Endothelial cell of umbilical vein (primary cell): Measurements from ENCODE around the gene PELI3. TPM values are rescaled to one million over a fixed set of nuclear protein-coding genes. Genes with fewer than 3 reads are reported as not detected.
"Not testable (repeated sequence)": the region's sequence is repeated elsewhere in the genome, so short reads cannot be mapped to it uniquely, and the experiment has no call there.

Experiments
- BruUV-seq: library from RNA; stranded (reverse); fragments of 400-500 nt; replicated peaks from 2 replicates; lab custom pipeline; 2021; lab: Mats Ljungman, UMichigan
- CTCF ChIA-PET: fragments of 300-600, 350-600 bp; sonication (Branson Sonifier 250); formaldehyde crosslinking; loops from one replicate; lab custom pipeline; 2021; ENCODE audit warnings: antibody characterized with exemption, inconsistent platforms; lab: Charles Lee
- POLR2A ChIA-PET: fragments of 300-600, 350-600 bp; sonication (Branson Sonifier 250); formaldehyde crosslinking; loops from one replicate; lab custom pipeline; 2021; ENCODE audit warnings: antibody characterized with exemption, inconsistent platforms; lab: Charles Lee
- DNase-seq: peaks from one replicate; pipeline ENCODE4 v3.0.0-alpha.2; 2011; ENCODE audit warnings: low read depth, low spot score
- FAIRE-seq: peaks from 2 replicates; lab custom pipeline; 2011; peaks lifted over from hg19 to GRCh38; lab: Jason Lieb, UNC
- H2AFZ ChIP-seq: 2 replicates; pipeline ENCODE4 v1.6.0; 2012; ENCODE audit warnings: low read depth, low read length, control low read depth, inconsistent platforms
- H3K27ac ChIP-seq: 2 replicates; pipeline ENCODE4 v1.5.1; 2011; ENCODE audit warnings: low read depth, mild to moderate bottlenecking, control low read depth, low read length, moderate library complexity; ENCODE audit not compliant: insufficient read depth
- H3K27me3 ChIP-seq, 2 experiments: 2 replicates each; pipeline versions ENCODE4 v1.6.0 to v1.6.1; 2011; ENCODE audit warnings: low read length in 2 of 2, mixed read lengths in 1 of 2; ENCODE audit not compliant: control insufficient read depth in 2 of 2, insufficient read depth in 2 of 2
- H3K36me3 ChIP-seq, 2 experiments: 2 replicates in 1 of 2; 3 replicates in 1 of 2; pipeline ENCODE4 v1.5.1; 2011; ENCODE audit warnings: low read length in 2 of 2, mild to moderate bottlenecking in 1 of 2, moderate library complexity in 1 of 2; ENCODE audit not compliant: control insufficient read depth in 2 of 2, insufficient read depth in 2 of 2; ENCODE audit errors: extremely low read depth in 1 of 2
- H3K4me1 ChIP-seq: 3 replicates; pipeline ENCODE4 v1.5.1; 2011; ENCODE audit warnings: mild to moderate bottlenecking, low read length; ENCODE audit not compliant: control insufficient read depth, insufficient read depth; ENCODE audit errors: extremely low read depth
- H3K4me2 ChIP-seq: 2 replicates; pipeline ENCODE4 v1.6.1; 2011; ENCODE audit warnings: low read length, control low read depth, mixed read lengths; ENCODE audit not compliant: insufficient read depth
- H3K4me3 ChIP-seq, 3 experiments: fragments of 200-600 bp in 1 of 3; sonication (generic), shearing (Covaris generic) in 1 of 3; replicated peaks in 1 of 3; 2 replicates each; pipeline ENCODE4 v1.5.1; 2011 to 2016; ENCODE audit warnings: control low read depth in 3 of 3, low read length in 3 of 3, mild to moderate bottlenecking in 2 of 3, inconsistent platforms in 1 of 3, low read depth in 1 of 3, moderate library complexity in 1 of 3; ENCODE audit not compliant: insufficient read depth in 1 of 3
- H3K79me2 ChIP-seq: 2 replicates; pipeline ENCODE4 v1.6.0; 2012; ENCODE audit warnings: low read length, inconsistent platforms; ENCODE audit not compliant: control insufficient read depth, insufficient read depth
- H3K9ac ChIP-seq: replicated peaks from 2 replicates; pipeline ENCODE3; 2011; ENCODE audit warnings: low read length, control low read depth; ENCODE audit not compliant: insufficient read depth; ENCODE audit errors: extremely low read depth
- H3K9me1 ChIP-seq: replicated peaks from 3 replicates; pipeline ENCODE4 v1.6.0; 2011; ENCODE audit warnings: mild to moderate bottlenecking, low read length; ENCODE audit not compliant: control insufficient read depth, insufficient read depth; ENCODE audit errors: extremely low read depth
- H3K9me3 ChIP-seq: replicated peaks from 2 replicates; pipeline ENCODE4 v1.5.1; 2012; ENCODE audit warnings: low read length, inconsistent platforms; ENCODE audit not compliant: control insufficient read depth, insufficient read depth
- H4K20me1 ChIP-seq: replicated peaks from 2 replicates; pipeline ENCODE3; 2011; ENCODE audit warnings: mild to moderate bottlenecking, low read length; ENCODE audit not compliant: control insufficient read depth, insufficient read depth; ENCODE audit errors: extremely low read depth
- EZH2 ChIP-seq: IDR thresholded peaks from 2 replicates; pipeline ENCODE4 v1.6.1; 2012; ENCODE audit warnings: borderline replicate concordance, low read depth, mild to moderate bottlenecking, moderate library complexity, low read length, inconsistent platforms; ENCODE audit not compliant: severe bottlenecking
- FOS ChIP-seq: IDR thresholded peaks from 2 replicates; pipeline ENCODE4 v1.6.1; 2011; ENCODE audit warnings: mild to moderate bottlenecking, low read length, moderate library complexity, borderline replicate concordance; ENCODE audit not compliant: insufficient read depth
- GATA2 ChIP-seq: IDR thresholded peaks from 2 replicates; pipeline ENCODE4 v1.7.0; 2011; ENCODE audit warnings: low read depth, mild to moderate bottlenecking, moderate library complexity, mixed read lengths, low read length; ENCODE audit not compliant: insufficient read length, insufficient read depth
- JUN ChIP-seq: IDR thresholded peaks from 2 replicates; pipeline ENCODE4 v1.6.1; 2011; ENCODE audit warnings: borderline replicate concordance, low read depth; ENCODE audit not compliant: insufficient read length, insufficient read depth
- MYC ChIP-seq: IDR thresholded peaks from one replicate; pipeline ENCODE4 v1.6.1; 2011; ENCODE audit warnings: mild to moderate bottlenecking, low read depth, low read length
- POLR2A ChIP-seq: IDR thresholded peaks from 2 replicates; pipeline ENCODE4 v1.6.1; 2012; ENCODE audit warnings: low read depth, mild to moderate bottlenecking, control low read depth, low read length
- POLR2AphosphoS5 ChIP-seq: IDR thresholded peaks from 2 replicates; pipeline ENCODE4 v1.6.1; 2012; ENCODE audit warnings: low read depth, mild to moderate bottlenecking, control low read depth, low read length, moderate library complexity; ENCODE audit not compliant: insufficient read depth
- dilution Hi-C: fragments of 300-500 bp; cut with MboI; formaldehyde crosslinking; loops from one replicate; pipeline ENCODE4 v1.15.0; 2019; ENCODE audit warnings: low sequenced_read_pairs; ENCODE audit not compliant: extremely low pct_ligation_motif_present
- intact Hi-C: fragments of 100-400 bp; cut with micrococcal nuclease; formaldehyde crosslinking; loops from one replicate; pipeline ENCODE4 v1.10.0; 2022
- polyA plus RNA-seq, 4 experiments: library from polyadenylated mRNA; depleted of rRNA in 3 of 4; stranded (reverse) in 3 of 4; unstranded in 1 of 4; fragments of >200 nt; gene quantifications; 2 replicates each; pipeline versions ENCODE4 v1.2.1 to v1.2.3, GENCODE V29; 2011 to 2012; ENCODE audit warnings: missing spikeins in 1 of 4
- total RNA-seq: library from RNA; stranded (reverse); gene quantifications from 2 replicates; pipeline ENCODE4 v1.2.3, GENCODE V29; 2021
- TF ChIP-seq, protein P1 (sequence below), 2 donors: IDR thresholded peaks; 1 replicate in 1 of 2; 2 replicates in 1 of 2; pipeline ENCODE4 v1.5.1; 2011; ENCODE audit warnings: low read length in 2 of 2, mild to moderate bottlenecking in 2 of 2, moderate library complexity in 2 of 2, control low read depth in 1 of 2, inconsistent platforms in 1 of 2, low read depth in 1 of 2; ENCODE audit not compliant: insufficient read depth in 1 of 2; ENCODE audit errors: extremely low read depth in 1 of 2
- TF ChIP-seq, protein P2 (sequence below): IDR thresholded peaks from 2 replicates; pipeline ENCODE4 v1.6.1; 2011; ENCODE audit not compliant: insufficient read depth, insufficient read length

The PELI3 gene
- total and polyA plus RNA-seq, 2 donors (not counting 3 experiments of a cell fraction or from before 2014, with no cell fraction given), result 2.8 to 2.9 TPM

DNA sequence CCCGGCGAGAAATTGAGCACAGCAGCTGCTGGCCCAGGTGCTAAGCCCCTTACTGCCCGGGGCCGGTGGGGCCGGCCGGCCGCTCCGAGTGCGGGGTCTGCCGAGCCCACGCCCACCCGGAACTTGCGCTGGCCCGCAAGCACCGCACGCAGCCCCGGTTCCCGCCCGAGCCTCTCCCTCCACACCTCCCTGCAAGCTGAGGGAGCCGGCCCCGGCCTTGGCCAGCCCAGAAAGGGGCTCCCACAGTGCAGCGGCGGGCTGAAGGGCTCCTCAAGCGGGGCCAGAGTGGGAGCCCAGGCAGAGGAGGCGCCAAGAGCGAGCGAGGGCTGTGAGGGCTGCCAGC is 25.8 kb upstream of the PELI3 start:
- H3K9me1 ChIP-seq, H3K4me1 ChIP-seq, H2AFZ ChIP-seq, POLR2A ChIA-PET, H3K4me2 ChIP-seq, H3K27me3 ChIP-seq, H3K27ac ChIP-seq, H3K79me2 ChIP-seq, H3K4me3 ChIP-seq, H4K20me1 ChIP-seq, BruUV-seq, FAIRE-seq, DNase-seq, H3K36me3 ChIP-seq, H3K9ac ChIP-seq, intact Hi-C loops, H3K9me3 ChIP-seq, dilution Hi-C loops: not testable (repeated sequence)
- CTCF ChIA-PET, result interaction anchor here (1.4 to 1.7 kb wide), 2 partner anchors 17 to 19 kb away, joined by 3 read pairs; partner anchors contain the start of gene NPAS4

DNA sequence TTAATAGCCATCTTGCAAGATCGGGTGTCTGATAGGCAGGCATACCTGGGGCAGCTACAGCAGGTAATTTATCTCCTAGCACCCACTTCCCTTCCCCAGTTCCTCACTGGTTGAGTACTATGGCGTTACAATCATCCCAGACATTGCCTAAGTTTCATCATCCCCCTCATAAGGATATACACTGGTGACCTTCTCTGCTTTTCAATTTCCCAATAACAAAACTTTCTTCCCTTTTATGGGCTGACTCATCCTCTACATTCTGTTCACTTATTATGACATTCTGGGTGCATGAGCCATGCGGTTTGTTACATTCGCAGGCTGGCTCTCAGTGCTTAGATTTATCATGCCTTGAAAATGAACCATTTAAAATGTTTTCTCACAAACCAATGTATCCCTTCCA is 23.1 kb upstream of the PELI3 start:
- CTCF ChIA-PET, result interaction anchor here (1.4 kb wide), 1 partner anchor 14 kb away, joined by 3 read pairs; no protein-coding TSS in a partner anchor
- POLR2A ChIA-PET, result no interaction called here
- FAIRE-seq (no peak), DNase-seq (no peak)
- TF ChIP-seq POLR2AphosphoS5, result no peak
- TF ChIP-seq EZH2, result no peak
- TF ChIP-seq JUN, result no peak
- TF ChIP-seq, protein P1, sequence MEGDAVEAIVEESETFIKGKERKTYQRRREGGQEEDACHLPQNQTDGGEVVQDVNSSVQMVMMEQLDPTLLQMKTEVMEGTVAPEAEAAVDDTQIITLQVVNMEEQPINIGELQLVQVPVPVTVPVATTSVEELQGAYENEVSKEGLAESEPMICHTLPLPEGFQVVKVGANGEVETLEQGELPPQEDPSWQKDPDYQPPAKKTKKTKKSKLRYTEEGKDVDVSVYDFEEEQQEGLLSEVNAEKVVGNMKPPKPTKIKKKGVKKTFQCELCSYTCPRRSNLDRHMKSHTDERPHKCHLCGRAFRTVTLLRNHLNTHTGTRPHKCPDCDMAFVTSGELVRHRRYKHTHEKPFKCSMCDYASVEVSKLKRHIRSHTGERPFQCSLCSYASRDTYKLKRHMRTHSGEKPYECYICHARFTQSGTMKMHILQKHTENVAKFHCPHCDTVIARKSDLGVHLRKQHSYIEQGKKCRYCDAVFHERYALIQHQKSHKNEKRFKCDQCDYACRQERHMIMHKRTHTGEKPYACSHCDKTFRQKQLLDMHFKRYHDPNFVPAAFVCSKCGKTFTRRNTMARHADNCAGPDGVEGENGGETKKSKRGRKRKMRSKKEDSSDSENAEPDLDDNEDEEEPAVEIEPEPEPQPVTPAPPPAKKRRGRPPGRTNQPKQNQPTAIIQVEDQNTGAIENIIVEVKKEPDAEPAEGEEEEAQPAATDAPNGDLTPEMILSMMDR (IDR thresholded peaks at IDR 0.05; ENCODE audit: extremely low read depth in 1 of 2, insufficient read depth in 1 of 2, low read depth in 1 of 2, low read length in 2 of 2), result no peak
- no peak for TF ChIP-seq FOS
- TF ChIP-seq MYC, result no peak
- TF ChIP-seq, protein P2, sequence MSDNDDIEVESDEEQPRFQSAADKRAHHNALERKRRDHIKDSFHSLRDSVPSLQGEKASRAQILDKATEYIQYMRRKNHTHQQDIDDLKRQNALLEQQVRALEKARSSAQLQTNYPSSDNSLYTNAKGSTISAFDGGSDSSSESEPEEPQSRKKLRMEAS, result no peak
- TF ChIP-seq GATA2, result no peak
- no peak for TF ChIP-seq POLR2A
- Histone ChIP-seq H4K20me1 (no peaks in the 10 kb centered on the region), H3K4me1 (no peaks in the 10 kb centered on the region), H3K9ac (no peak overlapping the region), H3K36me3 (no peaks in the 10 kb centered on the region), H3K79me2 (no peaks in the 10 kb centered on the region), H2AFZ (no peak overlapping the region), H3K9me3 (no peaks in the 10 kb centered on the region), H3K9me1 (no peaks in the 10 kb centered on the region), H3K27me3 (peaks cover 0 to 2% of the 10 kb centered on the region in 2 experiments), H3K4me2 (no peak overlapping the region), H3K27ac (no peak overlapping the region), H3K4me3 (no peak overlapping the region)
- BruUV-seq, result no TSS peak
- intact Hi-C loops (no loop called here), dilution Hi-C loops (no loop called here)
